ENCODE results near the gene FNDC10.
"Not testable (repeated sequence)": the region's sequence is repeated elsewhere in the genome, so short reads cannot be mapped to it uniquely, and the experiment has no call there.

FNDC10 gene

DNA sequence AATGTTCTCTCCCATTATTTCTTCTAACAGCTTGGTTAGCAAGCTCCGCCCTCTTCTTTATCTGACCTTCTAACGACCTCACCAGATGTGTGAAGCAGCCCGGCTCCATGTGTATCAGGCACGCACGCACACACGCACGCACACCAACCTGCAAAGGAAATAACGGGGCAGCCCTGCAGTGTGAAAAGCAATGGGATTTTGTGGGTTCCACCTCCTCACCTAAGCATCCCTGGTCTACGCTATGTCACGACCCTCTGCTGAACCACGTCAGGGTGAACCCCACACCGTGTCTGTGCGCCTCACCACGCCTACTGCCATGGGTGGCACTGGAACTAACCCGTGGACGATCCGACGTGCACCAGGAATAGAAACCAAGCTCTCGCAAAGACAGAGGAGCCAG lies 35.7 kb downstream of the FNDC10 start:
- no peak for DNase-seq

DNA sequence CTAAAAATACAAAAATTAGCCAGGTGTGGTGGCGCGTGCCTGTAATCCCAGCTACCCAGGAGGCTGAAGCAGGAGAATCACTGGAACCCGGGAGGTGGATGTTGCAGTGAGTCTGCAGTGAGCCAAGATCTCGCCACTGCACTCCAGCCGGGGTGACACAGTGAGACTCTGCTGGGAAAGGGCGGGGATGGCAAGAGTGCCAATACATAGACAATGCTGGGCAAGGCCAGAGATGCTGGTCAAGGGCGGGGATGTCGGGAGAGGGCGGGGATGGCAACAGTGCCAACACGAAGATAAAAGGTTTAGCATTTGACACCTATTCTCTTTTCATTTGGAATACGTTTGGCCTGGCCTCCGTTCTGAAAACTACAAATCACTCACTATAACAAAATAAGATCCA lies 36.2 kb downstream of the FNDC10 start:
- DNase-seq, result no peak

DNA sequence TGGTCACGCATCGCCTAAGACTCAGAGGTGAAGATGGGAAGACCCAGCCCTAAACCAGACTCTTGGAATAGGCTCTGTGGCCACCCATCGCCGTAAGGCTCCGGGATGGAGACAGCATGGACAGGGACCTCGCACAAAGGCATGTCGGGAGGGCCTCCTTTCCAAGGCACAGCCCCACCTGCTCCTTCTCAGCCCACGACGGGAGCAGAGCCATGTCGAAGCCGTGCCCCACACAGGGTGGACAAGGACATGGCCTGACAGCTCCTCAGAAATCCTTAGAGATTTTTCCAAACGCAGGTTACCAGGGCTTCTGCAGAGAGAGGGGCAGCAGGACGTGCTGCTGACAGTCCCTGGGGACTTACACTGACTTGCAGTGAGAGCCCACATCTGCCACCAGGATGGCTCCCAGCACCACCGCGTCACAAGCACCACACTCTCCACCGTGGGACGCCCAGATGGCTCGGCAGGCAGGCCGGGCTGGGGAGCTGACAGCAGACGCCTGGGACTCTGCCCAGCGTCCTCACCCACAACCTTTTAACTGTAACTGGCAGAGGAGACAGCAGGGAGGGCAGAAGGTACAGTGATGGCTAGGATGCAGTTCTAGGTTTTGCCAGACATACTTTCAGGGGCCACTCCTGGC lies 37.3 kb downstream of the FNDC10 start:
- DNase-seq, result no peak

DNA sequence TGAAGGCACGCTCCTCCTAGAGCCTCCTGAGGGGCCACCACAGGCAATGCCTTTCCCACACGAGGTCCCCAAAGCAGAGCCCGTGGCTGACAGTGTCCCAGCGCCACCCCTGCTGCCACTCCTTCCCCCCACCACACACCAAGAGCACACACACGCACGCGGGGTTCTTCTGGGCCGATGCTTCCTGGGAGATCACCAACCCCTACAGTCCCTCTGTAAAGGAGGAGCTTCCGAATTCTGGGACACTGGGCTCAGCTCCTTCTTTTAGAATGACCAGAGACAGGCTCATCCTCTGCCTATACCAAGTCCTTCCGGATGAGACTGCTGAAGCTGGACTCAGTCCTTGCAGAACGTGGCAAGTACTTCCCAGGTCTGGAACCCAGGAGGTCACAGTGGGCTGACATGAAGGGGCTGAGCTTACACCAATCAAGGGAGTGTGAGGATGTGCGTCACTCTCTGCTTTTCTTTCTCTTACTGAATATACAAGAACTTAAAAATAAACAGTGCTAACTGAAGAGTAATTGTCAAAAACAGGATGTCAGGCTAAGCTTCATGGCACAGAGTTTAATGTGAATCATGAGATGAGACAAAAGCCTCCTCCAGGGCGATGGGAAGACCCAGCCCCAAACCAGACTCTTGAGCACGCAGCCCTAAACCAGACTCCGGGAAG lies 38.0 kb downstream of the FNDC10 start:
- no peak for DNase-seq

DNA sequence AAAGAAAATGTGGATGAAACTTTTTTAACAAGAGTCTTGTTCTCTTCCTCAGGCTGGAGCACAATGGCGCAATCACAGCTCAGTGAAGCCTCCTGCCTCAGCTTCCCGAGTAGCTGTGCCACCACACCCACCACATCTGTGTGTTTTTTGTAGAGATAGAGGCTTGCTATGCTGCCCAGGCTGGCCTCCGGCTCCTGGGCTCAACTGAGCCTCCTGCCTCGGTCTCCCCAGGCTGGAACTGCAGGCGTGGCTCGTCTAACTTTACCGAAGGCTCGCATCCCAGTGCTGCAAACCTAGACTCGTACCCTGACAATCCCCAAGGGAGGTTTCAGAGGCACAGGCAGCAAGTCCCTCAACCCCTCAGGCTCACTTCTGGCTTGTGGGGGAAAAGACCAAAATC lies 39.8 kb downstream of the FNDC10 start:
- DNase-seq, result no peak

DNA sequence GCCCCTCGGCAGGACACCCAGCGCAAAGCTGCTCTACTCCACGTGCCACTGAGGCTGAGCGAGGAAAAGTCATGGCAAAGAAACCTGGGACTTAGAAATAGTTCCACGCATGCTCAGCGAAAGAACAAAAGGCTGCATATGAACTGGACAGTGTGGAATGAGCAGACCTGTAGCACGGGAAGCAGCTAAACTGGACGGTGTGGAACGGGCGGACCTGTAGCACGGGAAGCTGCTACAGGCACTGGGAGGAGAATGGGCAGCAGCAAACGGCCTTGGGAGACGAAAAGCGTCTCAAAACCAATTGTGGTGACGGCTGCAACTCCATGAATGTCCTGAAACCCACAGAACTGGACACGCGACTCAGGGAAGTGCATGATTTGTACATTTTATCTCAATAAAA lies 40.9 kb downstream of the FNDC10 start:
- no peak for DNase-seq

DNA sequence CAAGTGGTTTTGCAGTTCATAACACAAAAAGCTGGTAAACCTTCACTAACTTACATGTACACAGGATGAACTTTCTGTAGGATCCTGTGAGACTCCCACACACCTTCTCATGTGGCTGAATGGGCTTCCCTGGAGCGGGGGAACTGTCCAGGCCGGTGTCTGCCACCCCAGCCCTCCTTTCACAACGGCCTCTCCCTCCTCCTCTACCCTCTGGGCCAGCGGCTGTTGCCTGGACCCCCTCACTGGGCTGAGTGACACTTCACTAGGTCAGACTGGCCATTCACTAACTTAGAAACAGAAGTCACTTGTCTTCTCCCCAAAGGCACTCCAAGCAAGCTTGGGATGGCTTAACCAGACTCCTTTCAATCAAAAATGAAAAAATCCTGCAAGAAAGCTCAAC lies 41.3 kb downstream of the FNDC10 start:
- no peak for DNase-seq

DNA sequence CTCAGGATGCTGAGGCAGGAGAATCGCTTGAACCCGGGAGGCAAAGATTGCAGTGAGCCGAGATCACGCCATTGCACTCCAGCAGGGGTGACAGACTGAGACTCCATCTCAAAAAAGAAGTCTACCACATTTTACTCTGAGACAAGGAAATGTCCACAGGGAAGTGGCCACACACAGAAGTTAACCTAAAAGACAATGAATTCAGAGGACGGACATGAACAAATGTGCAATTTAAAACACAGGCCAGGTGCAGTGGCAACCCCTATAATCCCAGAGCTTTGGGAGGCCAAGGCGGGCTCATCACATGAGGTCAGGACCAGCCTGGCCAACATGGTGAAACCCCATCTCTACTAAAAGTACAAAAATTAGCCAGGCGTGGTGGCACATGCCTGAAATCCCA lies 42.2 kb downstream of the FNDC10 start:
- DNase-seq, result not testable (repeated sequence)

DNA sequence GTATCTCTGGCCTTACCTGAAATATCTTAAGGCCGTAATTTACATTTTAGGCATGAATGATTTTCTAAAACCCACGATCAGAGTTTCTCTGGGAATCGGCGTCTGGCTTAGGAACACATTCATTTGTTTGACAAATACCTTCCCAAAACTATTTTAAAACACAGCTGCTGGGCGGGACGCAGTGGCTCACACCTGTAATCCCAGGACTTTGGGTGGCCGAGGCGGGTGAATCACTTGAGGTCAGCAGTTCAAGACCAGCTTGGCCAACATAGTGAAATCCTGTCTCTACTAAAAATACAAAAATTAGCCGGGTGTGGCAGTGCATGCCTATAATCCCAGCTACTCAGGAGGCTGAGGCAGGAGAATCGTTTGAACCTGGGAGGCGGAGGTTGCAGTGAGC lies 43.0 kb downstream of the FNDC10 start:
- DNase-seq, result not testable (repeated sequence)

DNA sequence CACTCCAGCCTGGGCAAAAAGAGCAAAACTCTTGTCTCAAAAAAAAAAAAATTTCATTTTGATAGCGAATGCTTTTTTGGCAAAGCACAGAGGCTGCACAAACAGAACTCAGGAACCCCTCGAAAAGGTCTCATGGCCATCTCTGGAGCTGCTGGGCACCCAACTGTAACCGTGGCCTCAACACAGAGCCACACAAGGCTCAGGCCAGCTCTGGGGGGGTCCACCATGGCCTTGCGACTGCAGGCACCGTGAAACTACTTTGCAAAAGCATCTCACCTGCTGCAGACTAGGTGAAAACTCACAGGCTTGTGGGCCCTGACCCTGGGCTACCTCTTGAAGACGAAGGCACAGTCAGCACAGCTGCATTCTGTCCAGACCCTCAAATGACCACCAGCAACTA lies 43.4 kb downstream of the FNDC10 start:
- DNase-seq, result no peak

DNA sequence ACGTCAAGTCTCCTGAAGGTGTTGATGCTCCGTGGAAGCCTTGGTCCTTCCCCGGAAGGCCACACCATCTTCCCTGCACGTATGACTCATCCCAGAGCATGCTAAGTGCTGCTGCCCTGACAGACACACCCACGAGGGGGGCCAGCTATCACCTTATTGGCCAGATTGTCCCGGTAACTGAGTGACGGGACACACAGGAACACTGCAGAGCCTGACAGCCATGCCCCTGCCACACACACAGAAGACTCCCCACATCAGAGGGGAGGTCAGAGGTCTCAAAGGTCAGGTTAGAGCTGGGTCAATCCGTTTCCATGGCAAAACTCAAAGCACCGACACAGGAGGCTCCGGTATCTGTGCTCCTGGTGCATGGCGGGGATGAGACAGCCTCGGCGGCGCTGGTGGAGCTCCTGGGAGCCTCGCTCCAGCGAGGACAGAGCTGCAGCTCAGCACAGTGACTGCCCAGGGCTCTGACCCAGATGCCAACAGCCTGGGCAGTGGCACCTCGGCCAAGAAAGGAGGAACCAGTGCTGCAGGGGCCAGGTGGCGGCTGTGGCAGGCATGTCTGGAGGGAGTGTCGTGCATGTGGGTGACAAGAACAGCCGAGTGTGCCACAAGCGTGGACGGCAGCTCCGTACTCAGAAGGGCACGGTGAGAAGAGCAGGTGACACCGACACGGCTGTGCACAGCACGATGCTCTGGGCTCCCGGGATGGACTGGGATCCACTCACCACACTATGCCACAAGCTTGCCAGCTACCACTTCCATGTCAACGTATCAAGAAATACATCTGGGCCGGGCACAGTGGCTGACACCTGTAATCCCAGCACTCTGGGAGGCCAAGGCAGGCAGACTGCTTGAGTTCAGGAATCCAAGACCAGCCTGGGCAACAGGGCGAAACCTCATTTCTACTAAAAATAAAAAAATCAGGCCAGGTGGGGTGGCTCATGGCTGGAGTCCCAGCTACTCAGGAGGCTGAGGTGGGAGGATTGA lies 44.7 kb downstream of the FNDC10 start:
- no peak for DNase-seq

DNA sequence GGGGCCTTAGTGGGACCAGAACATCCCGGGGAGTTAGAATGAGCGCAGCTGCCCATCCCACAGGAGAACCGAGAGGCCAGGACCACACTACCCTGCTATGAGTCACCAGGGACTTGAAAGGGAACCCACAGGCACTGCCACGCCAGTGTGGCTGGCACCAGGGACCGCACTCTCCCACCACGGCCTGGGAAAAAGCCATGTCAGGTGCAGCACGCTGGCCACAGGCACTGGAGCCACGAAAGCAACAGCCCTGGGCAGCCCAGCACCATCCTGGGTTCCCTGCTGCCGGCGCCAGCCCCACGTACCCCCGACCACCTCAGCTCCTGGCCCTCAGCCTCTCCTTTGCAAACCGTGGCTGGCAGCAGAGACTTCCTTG lies 45.4 kb downstream of the FNDC10 start:
- no peak for DNase-seq

DNA sequence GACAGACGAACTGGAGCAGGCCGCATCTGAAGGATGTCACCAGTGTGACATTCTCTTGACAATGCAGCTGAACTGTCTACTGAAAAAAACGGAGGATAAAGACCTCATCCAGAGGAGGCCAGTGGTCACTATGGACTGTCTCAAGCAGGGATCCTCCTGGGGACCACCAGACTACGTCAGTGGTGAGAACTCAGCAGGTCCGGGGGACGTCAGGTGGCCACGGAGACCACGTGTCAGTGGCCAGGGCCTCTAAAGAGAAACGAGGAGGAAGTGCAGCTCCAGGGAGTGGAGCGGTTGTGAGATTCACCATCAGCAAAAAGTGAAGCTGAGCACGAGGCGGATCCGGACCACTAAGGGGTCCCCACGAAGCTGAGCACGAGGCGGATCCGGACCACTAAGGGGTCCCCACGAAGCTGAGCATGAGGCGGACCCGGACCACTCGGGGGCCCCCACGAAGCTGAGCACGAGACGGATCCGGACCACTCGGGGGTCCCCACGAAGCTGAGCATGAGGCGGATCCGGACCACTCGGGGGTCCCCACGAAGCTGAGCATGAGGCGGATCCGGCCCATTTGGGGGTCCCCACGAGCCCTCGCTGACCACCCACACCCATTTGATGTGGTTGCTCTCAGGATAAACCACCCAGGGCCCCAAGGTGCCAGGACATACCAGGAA lies 46.0 kb downstream of the FNDC10 start:
- no peak for DNase-seq

DNA sequence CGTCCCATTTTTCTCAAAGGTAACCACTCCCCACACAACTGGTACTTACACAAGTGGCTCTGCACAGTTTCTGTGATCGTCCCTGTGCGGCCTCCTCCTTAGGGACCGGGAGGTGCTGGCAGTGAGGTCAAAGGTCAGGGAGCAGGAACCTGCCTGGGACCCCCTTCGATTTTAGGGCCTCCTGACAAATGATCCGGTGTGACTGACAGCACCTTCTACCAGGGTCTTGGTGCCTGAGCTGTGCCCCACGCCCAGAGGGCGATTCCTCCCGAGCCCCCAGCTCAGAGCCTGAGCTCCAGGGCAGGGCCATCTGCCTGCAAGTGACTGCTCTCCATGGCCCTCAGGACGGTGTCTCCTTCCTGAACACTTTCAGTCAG lies 47.7 kb downstream of the FNDC10 start:
- DNase-seq, result no peak

DNA sequence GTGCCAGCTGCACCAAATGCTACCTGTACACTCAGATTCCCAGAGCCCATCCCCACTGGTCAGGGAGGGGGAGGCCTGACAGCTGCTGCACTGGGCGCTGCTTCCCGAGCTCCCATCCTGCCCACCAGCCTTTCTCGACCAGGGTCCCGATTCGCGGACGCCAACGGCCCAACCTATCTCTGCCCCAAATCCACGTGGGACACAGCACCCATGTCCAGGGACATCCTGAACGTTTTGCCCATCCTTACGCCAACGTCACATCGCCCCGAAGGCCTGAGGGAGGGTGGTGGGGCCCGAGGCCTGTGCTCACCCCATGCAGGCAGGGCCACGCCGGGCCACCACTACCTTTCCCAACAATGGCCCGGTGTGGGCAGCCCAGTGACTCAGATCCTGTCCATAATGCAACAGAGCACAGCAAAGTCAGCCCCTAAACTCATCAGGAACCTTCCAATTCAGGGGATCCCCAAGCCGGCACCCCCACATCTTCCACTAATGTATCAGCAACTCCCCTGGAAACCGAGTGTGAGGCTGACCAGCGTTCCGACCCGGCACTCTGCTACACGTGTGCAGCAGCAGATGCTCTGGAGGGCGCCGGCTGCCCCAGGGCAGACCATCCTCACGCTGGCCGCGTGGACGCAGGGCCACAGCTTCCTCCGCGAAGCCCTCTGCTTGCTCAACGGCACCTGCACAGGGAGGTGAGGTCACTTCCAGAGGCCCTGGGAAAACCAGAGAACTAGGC lies 48.2 kb downstream of the FNDC10 start:
- no peak for DNase-seq

DNA sequence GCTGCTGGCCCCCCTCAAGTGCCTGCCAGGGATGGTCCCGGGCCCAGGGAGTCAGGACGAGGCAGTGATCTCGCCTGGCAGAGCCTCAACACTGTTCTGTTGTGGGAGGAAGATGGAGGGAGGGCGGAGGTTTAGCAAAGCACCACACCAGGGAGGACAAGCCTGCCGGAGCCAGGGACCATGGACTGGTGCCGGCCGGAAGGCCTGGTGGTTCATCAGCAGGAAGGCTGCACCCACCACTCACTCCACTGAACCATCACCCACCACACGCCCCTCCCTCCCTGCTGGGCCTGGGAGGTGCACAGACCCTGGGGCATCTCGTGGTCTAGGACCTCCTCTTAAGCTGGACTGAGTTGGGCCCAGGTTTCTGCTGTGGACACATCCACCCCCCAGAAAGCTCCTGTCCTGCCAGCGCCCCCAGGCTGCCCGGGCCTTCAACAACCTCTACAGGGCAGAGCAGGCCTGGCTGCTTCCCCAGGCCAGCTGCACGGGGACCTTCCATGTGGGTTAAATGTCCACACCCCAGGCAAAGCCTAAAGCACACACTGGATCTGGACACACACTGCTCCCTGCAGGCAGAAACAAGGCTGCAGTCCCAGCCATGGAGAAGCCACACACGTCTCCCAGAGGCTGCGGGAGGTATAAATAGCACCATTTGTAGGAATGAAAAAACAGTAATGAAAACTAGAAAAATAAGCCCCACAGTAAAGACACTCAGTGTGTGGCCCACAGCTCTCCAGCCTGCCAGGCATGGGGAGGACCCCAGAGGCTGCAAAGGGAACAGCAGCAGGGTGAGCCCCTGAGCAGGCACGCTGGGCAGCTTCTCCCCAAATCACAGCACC lies 49.1 kb downstream of the FNDC10 start:
- DNase-seq, result no peak

DNA sequence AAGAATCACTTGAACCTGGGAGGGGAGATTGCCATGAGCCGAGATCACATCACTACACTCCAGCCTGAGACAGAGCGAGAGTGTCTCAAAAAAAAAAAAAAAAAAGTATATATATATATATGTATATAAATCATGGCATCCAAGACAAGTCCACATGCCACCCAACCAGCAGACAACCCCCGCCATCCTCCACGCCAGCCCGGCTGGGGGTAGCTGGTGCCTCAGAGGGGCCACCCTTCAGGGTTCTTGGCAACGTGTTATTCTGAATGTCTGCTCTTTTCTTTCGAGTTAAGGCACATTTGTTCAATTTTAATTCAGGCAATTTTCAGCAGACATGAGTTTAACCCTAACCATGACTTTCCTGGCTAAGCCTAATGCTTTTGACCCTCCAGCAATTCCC lies 49.8 kb downstream of the FNDC10 start:
- no peak for DNase-seq

DNA sequence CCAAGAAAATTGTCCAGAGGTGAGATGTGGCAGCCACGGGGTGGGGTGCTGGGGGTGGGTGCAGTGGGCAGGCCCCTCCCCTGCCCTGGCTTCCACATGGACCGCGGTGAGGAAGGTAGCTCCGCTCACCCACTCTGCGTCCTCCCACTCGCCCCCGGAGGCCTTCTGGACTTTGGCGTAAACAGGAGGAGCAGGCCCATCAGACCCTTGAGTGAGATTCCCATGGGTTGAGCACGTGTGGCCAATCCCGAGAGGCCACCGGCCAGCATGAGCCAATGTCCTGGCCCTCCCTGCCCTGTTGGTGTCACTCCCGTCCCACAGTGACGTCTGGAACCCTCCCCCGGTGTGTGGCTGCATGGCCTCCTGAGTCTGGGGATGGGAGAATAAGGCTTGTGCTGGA lies 51.3 kb downstream of the FNDC10 start:
- DNase-seq, result no peak
